Type B pancreatic cell (in vitro differentiated cells): ENCODE results near the gene ZNF648. TPM values are rescaled to one million over a fixed set of nuclear protein-coding genes. Genes with fewer than 3 reads are reported as not detected.

ENCODE experiments used
- DNase-seq: peaks from one replicate; pipeline ENCODE4 v3.0.0; 2021; ENCODE audit warnings: mixed read lengths; ENCODE audit not compliant: unreplicated experiment; ENCODE audit errors: extremely low spot score
- H3K27ac Mint-ChIP-seq: 2 replicates; pipeline ENCODE4 v1.8.0; 2021; ENCODE audit warnings: mild to moderate bottlenecking, mixed read lengths
- H3K27me3 Mint-ChIP-seq: 2 replicates; pipeline ENCODE4 v1.8.0; 2021; ENCODE audit warnings: mixed read lengths
- H3K36me3 Mint-ChIP-seq: 2 replicates; pipeline ENCODE4 v1.8.0; 2021; ENCODE audit warnings: mixed read lengths
- H3K4me1 Mint-ChIP-seq: one replicate; pipeline ENCODE4 v1.8.0; 2021; ENCODE audit warnings: mixed read lengths; ENCODE audit not compliant: unreplicated experiment
- H3K4me3 Mint-ChIP-seq: 2 replicates; pipeline ENCODE4 v1.8.0; 2021; ENCODE audit warnings: mild to moderate bottlenecking, mixed read lengths
- H3K9me3 Mint-ChIP-seq: 2 replicates; pipeline ENCODE4 v1.8.0; 2021; ENCODE audit warnings: mixed read lengths
- CTCF ChIP-seq: fragments of 200-600 bp; sonication (generic); conservative IDR thresholded peaks from 2 replicates; pipeline ENCODE4 v1.5.0; 2021; ENCODE audit warnings: antibody characterized with exemption, mild to moderate bottlenecking
- total RNA-seq: library from RNA; stranded (reverse); gene quantifications from 2 replicates; pipeline ENCODE4 v1.2.1, GENCODE V29; 2021; ENCODE audit warnings: low replicate concordance

Gene ZNF648
- total RNA-seq, 1 donor from 2014 or later, result 0.34 TPM

GRCh38 chr1:182060877-182061276 is 635 bp downstream of the ZNF648 start:
- H3K27ac Mint-ChIP-seq, result no peak overlapping the region
- peaks cover 12% of the 10 kb centered on the region for H3K4me1 Mint-ChIP-seq
- no peak overlapping the region for H3K4me3 Mint-ChIP-seq
- TF ChIP-seq CTCF, result no peak
- H3K9me3 Mint-ChIP-seq, result no peaks in the 10 kb centered on the region
- peaks cover 7% of the 10 kb centered on the region for H3K27me3 Mint-ChIP-seq
- H3K36me3 Mint-ChIP-seq, result peaks cover 4% of the 10 kb centered on the region
- DNase-seq, result no peak

DNA sequence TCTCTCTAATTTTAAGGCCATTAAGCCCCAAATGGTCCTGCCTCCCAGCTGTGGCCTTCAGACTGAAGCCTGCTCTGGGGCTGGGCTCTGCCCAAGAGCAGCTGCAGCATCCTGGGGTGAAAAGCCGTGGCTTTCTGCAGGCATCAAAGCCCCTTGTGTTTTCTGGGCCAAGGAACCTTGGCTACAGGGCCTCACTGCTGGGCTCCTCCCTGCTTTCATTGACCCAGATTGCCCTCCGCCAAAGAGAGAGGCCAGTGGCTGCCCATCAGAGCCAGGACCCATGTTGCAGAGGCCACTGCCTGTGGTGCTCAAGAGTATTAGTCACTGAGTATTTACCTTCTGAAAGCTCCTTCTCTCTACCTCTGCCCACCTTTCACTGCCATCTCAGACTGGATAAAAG is 1.6 kb downstream of the ZNF648 start:
- peaks cover 7% of the 10 kb centered on the region for H3K27me3 Mint-ChIP-seq
- no peak overlapping the region for H3K27ac Mint-ChIP-seq

DNA sequence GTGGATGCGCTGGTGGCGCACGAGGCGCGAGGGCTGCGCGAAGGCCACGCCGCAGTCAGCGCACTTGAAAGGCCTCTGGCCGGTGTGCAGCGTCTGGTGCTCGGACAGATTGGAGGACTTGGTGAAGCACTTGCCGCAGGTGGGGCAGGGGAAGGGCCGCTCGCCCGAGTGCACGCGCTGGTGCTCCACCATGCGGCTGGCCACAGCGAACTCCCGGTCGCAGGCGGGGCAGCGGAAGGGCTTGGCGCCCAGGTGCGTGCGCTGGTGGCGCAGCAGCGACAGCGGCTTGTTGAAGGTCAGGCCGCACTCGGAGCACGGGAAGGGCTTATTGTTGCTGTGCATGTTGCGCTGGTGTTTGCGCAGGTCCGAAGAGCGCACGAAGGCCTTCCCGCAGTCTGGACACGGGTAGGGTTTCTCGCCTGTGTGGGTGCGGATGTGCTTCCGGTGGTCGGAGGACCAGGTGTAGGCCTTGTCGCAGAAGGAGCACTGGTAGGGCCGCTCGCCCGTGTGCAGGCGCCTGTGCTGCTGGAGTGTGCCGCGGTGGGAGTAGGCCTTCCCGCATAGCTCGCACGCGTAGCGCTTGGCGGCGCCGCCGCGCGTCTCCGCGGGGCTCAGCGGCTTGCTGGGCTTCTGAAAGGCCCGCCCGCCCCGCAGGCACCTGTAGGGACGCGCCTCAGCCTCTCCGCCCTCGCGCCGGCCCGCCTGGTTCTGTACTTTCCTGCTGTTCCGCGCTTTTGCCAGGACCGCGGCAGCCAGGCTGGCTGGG is 4.7 kb downstream of the ZNF648 start:
- Mint-ChIP-seq H3K27me3 (peaks cover 7% of the 10 kb centered on the region), H3K36me3 (peaks cover 4% of the 10 kb centered on the region), H3K4me1 (peaks cover 12% of the 10 kb centered on the region), H3K4me3 (no peak overlapping the region), H3K9me3 (no peaks in the 10 kb centered on the region), H3K27ac (no peak overlapping the region)
- no peak for TF ChIP-seq CTCF
- DNase-seq, result no peak

More for the DNA sequence above, 1.6 kb downstream of the ZNF648 start:
- Mint-ChIP-seq H3K4me3 (no peak overlapping the region), H3K36me3 (peaks cover 4% of the 10 kb centered on the region), H3K4me1 (peaks cover 12% of the 10 kb centered on the region), H3K9me3 (no peaks in the 10 kb centered on the region)
- DNase-seq, result no peak
- no peak for TF ChIP-seq CTCF

DNA sequence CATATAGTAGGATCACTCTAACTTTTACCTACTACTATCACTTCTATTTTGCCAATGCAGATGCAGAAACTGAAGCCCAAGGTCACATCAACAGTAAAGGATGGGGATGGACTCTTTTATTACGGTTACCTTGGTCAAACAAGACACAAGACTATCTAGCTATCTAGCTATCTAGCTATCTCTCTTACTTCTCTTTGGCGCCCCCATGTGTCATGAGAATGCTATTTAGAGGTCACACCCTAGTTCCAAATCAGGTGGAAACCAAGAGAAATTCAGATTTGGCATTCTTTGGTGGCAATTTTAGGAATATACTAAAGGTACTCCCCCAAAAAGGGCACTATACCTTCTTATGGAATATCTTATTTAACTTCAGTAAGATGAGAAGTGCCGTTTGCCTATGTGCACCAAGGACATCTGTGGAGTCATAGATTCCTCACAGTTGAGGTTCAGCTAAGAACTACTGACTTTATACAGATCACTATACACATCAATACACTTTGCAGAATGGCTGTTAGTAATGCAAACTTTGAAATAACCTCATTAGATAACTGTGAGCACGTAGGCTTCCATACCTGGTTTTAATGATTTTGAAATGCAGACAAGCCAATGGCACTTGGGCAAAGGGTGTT is 6.7 kb downstream of the ZNF648 start:
- no peak overlapping the region for H3K27ac Mint-ChIP-seq
- H3K36me3 Mint-ChIP-seq, result peaks cover 4% of the 10 kb centered on the region
- peaks cover 3% of the 10 kb centered on the region for H3K27me3 Mint-ChIP-seq
- DNase-seq, result no peak
- no peaks in the 10 kb centered on the region for H3K4me1 Mint-ChIP-seq
- H3K9me3 Mint-ChIP-seq, result no peaks in the 10 kb centered on the region
- peak; percentile 70 for TF ChIP-seq CTCF
- no peak overlapping the region for H3K4me3 Mint-ChIP-seq

- H3K27ac Mint-ChIP-seq, result no peak overlapping the region
- H3K36me3 Mint-ChIP-seq, result no peaks in the 10 kb centered on the region
- TF ChIP-seq CTCF, result no peak
- H3K4me1 Mint-ChIP-seq, result no peaks in the 10 kb centered on the region
- DNase-seq, result no peak
- no peaks in the 10 kb centered on the region for H3K27me3 Mint-ChIP-seq
- H3K4me3 Mint-ChIP-seq, result no peak overlapping the region
- peaks cover 7% of the 10 kb centered on the region for H3K9me3 Mint-ChIP-seq
These were observed 9.2 kb downstream of the ZNF648 start for GRCh38 chr1:182052355-182052754.
